Measurements from ENCODE around the gene PLXNA4.

The PLXNA4 gene

DNA sequence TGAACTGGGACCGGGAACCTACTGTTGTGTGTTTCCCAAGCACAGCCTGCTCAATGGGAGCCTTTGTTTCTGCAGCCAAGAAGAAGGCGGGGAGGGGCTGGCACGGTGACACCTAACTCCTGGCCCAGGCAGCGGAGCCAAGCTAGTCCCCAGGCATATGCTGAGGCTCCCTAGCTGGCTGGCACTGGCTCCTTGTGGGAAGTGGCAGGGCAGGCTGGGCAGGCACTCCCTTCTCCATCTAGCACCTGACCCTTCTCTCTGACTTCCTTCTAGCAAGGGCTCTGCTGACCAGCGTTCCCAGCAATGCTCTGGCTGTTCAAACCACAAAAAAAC, 325.0 kb downstream of the PLXNA4 start:
- DNase-seq: no peak

DNA sequence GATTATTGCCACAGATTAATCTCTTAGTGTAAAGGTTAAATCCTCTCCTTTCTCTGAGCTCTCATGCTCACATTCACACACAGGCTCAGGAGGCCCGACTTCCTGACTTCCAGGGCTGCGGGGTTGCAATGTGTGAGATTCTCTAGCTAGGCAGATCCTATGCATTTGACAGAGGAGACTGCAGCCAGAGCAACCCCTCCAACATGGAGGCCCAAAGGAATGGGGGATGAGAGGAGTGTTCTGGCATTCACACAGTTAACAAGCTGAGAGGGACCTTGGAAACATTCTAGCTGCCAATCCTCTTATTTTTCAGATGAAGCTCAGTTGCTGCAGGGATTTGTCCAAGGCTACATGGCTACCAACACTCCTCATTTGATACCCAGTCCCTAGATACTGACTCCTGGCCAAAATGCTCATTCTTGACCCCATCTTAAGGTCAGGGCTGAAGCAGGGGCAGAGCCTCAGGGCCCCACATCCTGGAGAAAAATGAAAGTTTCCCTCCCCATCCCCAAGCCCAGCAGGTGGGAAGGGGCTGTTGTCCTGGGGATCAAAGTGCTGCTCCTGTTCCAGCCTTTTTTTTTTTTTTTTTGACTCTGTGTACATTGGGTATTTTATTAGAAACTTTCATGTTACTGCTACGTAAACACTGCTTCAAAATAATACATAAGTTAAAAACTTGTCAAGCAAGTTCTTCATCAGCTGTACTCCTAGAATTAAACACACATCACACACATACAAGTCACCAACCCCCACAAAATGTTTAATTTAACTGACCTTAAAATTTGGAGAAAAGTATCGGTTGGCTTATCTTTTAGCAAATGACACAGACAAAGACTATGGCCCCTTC, 325.6 kb downstream of the PLXNA4 start:
- DNase-seq: no peak

DNA sequence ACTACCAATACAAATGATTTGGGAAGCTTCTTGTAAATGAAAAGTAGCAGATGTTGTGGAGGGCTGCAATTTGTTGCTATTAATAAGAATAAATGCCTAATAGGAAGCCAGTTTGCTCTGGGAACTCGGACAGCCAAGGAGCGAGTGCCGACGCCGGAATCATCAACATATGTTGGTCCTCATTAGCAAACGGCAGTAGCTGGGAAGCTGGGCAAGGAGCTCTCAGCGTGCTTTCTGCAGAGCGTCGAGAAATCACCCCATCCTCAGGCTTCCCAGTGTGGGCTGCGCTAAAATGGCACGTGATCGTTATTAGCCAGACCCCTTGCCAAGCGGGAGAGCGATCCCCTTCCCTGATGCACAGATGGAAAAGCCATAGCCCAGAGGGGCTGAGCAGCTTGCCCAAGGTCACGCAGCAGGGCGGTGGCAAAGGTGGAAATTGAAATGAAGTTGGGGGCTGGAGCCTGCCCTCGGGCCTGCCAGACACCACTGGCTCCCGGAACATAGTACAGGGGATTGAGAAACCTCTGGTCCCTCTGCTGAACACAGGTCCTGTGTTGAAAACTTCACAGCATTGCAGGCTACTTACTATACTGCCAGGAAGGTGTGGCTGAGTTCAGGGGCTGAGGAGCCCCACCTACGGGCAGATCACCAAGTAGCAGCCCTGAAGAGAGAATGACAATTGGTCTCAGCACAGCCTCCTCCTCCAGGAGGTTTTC, 326.9 kb downstream of the PLXNA4 start:
- DNase-seq: no peak

DNA sequence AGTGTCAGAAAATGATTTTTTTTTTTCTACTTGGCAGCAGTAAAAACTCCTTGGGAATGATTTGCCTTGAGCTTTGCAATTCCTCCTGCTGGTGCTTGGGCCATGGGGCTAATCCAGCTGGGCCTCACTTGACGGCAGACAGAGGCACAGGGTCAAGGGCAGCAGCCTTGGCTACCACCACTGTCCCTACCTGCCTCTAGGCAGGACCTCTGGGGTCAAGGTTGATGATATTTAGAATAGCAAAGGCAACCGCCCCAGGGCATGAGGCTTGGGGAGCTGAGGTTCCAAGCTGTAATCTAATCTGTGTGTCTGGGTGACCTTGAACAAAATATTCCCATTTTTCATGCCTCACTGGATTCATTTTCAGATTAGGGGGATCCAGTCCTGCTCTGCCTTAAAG, 327.4 kb downstream of the PLXNA4 start:
- no peak for DNase-seq

DNA sequence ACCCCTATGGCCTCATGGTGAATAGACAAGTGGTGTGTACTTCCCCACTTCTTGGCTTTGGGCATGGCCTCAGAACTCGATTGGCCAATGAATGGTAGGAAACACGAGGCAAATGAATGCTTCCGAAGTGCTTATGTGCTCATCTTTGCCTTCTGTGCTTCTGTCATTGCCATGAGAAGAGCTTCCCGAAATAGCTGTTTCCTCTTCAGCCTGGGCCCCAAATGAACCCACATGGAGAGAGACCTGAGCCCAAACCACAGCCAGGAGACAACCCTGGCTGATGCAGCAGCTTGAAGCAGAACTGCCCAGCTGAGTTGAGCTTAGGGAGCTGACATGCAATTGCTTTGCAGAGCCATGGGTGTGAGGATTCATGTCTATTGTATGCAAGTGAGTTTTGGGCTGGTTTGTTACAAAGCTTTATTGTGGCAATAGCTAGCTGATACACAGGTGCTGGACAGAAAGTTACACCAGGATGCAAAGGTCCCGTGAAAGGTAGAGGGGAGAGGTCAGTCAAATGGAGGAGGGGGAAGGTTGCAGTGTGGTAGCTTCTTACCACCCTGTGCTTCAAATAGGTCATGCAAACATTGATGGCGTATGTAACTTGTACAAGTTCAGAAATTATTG, 328.2 kb downstream of the PLXNA4 start:
- no peak for DNase-seq

- no peak for DNase-seq
Observed at GRCh38 chr7:132246591-132246990, 329.7 kb downstream of the PLXNA4 start.

DNA sequence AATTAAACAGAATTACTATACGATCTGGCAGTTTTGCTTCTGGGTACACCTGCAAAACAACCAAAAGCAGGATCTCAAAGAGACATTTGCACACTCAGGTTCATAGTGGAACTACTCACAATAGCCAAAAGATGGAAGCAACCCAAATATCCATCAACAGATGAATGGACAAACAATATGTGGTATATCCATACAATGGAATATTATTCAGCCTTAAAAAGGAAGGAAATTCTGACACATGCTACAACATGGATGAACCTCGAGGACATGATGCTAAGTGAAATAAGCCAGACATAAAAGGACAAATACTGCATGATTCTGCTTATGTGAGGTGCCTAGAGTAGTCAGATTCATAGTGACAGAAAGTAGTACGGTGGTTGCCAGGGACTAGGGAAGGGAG, 330.7 kb downstream of the PLXNA4 start:
- no peak for DNase-seq

- DNase-seq: no peak
Observed at GRCh38 chr7:132244903-132245480, 331.3 kb downstream of the PLXNA4 start.

- no peak for DNase-seq
Observed at GRCh38 chr7:132243463-132243862, 332.8 kb downstream of the PLXNA4 start.

DNA sequence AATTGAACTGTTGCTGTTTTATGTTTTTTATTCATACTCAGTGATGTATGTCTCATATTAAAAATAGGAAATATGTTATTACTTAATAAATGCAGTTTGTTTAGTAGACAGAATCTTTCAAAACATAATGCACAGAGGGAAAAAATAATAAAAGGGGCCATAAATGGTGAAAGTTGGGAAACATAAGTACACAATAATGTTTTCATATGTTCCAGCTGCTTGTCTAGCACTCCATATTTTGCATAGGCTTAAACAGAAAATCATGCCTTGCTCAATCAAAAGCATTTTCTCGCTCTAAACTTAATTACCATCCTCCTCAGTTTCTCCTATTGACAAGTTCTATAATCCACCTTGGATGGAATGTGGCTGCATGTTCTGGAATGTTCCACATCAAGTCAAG, 333.2 kb downstream of the PLXNA4 start:
- DNase-seq: no peak

- DNase-seq: no peak
Observed at GRCh38 chr7:132242192-132242812, 334.0 kb downstream of the PLXNA4 start.

GRCh38 chr7:132240821-132241422, 335.3 kb downstream of the PLXNA4 start:
- no peak for DNase-seq

GRCh38 chr7:132240262-132240661, 336.0 kb downstream of the PLXNA4 start:
- no peak for DNase-seq

DNA sequence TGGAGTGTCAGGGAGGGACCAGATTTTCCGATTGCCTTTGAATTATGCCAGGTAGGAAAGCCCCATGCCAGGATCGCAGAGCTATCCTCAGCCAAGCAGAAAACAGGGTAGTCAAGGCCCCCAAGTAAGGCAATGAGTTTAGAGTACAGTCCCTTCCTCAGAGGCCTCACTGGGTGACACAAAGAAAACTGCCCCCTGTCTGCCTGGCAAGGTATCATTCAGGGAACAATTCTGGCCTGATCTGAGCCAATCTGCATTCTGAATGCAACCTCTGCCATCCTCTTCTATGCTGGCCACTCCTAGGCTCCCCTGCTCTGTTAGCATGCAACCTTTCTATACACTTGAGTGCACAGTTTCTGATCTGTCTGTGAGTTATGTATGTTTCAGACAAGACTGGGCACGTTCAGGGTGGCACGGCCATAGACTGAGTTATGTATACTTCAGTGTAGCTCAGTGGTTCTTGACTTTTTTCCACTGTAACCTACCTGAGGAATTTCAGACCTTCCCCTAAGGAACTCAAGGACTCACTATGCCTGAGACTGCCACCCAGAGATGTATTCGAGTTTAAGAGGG, 336.8 kb downstream of the PLXNA4 start:
- DNase-seq: no peak

GRCh38 chr7:132234711-132235110, 341.6 kb downstream of the PLXNA4 start:
- DNase-seq: no peak

DNA sequence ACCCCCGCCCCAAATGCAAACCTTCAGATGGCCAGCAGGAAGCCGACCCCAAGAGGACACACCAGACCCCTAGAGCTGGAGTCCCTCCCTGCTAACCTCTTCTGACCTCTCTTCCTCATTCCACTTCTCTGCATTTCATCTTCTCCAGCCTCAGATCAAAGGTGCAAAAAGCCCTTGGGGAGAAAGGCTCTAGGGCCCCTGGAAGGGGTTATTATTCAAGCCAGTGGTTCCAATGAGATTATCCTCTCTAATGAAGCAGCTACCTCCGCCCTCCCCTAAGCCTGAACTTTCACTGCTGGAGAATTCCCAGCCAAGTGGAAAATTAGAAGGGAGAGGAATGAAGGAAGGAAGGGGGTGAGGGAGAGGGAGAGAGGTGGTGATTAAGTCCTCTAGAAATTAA, 343.9 kb downstream of the PLXNA4 start:
- no peak for DNase-seq

DNA sequence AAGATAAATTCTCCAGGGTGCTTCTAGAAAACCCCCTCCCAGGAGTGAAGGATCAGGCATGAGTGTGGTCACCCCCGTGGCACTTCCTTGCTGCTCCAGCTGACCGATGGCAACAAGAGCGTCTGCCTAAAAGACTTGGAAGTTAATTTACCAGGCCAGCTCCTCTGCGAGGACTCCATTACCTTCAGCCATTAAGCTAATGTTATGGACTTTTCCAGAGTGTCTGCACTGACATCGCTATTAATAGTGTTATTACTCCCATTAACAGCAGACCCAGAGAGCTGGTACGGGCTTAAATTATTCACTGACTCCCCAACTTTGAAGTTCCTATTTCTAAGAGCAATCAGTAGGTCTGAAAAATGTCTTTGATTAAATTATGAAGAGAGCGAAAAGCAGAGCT, 345.8 kb downstream of the PLXNA4 start:
- no peak for DNase-seq

- no peak for DNase-seq
Observed at GRCh38 chr7:132228240-132228639, 348.0 kb downstream of the PLXNA4 start.

GRCh38 chr7:132226957-132227290, 349.3 kb downstream of the PLXNA4 start:
- no peak for DNase-seq

DNA sequence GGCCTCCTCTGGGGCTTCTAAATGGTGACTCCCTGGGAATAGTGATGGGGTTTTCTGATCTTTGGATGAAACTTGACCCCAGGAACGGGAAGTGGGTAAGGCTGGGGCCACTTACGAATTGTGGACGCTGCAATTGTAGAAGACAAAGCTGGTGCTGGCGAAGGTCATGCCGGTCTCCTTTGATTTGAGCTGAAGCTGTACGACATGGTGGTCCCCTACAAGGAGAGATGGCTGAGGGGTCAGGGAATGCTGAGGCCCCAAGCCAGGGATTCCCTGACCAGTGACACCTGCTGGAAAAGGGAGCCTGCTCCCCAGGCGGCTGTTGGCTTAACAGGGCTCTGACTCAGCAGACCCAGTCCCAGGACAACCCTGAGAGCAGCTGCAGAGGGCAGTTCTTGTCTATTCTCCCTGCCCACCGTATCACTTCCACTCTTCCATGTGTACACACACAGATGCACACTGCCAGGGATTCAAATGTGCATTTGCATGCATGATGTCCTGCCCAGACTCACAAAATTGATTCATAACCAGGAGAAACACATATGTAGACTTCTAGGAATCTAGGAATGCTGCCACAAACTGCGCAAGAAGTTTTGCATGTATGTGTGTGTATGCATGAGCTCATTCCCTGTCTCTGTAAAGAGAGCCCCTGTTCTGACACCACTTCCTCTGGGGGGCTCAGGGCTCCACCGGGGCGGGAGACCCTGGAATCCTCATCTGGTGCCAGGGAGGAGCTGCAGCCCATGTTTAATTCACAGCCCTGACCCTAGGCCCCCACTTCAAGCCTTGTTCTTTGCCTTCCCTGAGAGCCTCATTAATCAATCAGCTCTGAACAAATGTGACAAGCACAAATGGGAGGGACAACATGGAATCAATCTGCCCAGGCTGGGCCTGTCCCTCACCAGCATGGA, 350.0 kb downstream of the PLXNA4 start:
- no peak for DNase-seq
